ENCODE data around the gene OSBPL8.
"Not testable (repeated sequence)": the region's sequence is repeated elsewhere in the genome, so short reads cannot be mapped to it uniquely, and the experiment has no call there.

The OSBPL8 gene

GRCh38 chr12:76508128-76508980 is 51.2 kb downstream of the OSBPL8 start:
- Histone ChIP-seq H3K4me1 (ENCODE audit: control insufficient read depth, insufficient read depth, low read length) (no peaks in the 10 kb centered on the region), H3K4me3 (ENCODE audit: low read length) (no peak overlapping the region), H3K27ac (ENCODE audit: low read depth, low read length) (no peak overlapping the region), H3K9ac (ENCODE audit: low read length) (no peak overlapping the region), H3K36me3 (ENCODE audit: control insufficient read depth, insufficient read depth, low read length) (no peaks in the 10 kb centered on the region), H3K27me3 (ENCODE audit: control insufficient read depth, insufficient read depth, low read length) (no peaks in the 10 kb centered on the region)

GRCh38 chr12:76506149-76506548 is 53.4 kb downstream of the OSBPL8 start:
- no peak overlapping the region for H3K27ac ChIP-seq (ENCODE audit: low read depth, low read length)
- H3K4me1 ChIP-seq (ENCODE audit: control insufficient read depth, insufficient read depth, low read length) = no peaks in the 10 kb centered on the region
- no peak overlapping the region for H3K9ac ChIP-seq (ENCODE audit: low read length)
- H3K4me3 ChIP-seq (ENCODE audit: low read length) = no peak overlapping the region
- no peaks in the 10 kb centered on the region for H3K27me3 ChIP-seq (ENCODE audit: control insufficient read depth, insufficient read depth, low read length)
- H3K36me3 ChIP-seq (ENCODE audit: control insufficient read depth, insufficient read depth, low read length) = no peaks in the 10 kb centered on the region

- H3K36me3 ChIP-seq (ENCODE audit: control insufficient read depth, insufficient read depth, low read length) = no peaks in the 10 kb centered on the region
- H3K4me1 ChIP-seq (ENCODE audit: control insufficient read depth, insufficient read depth, low read length) = no peaks in the 10 kb centered on the region
- H3K27me3 ChIP-seq (ENCODE audit: control insufficient read depth, insufficient read depth, low read length) = no peaks in the 10 kb centered on the region
- H3K9ac ChIP-seq (ENCODE audit: low read length) = no peak overlapping the region
- H3K27ac ChIP-seq (ENCODE audit: low read depth, low read length) = no peak overlapping the region
- no peak overlapping the region for H3K4me3 ChIP-seq (ENCODE audit: low read length)
Observed at GRCh38 chr12:76505050-76505449, 54.5 kb downstream of the OSBPL8 start.

GRCh38 chr12:76504606-76505005 is 55.0 kb downstream of the OSBPL8 start:
- Histone ChIP-seq H3K27me3 (ENCODE audit: control insufficient read depth, insufficient read depth, low read length) (no peaks in the 10 kb centered on the region), H3K4me1 (ENCODE audit: control insufficient read depth, insufficient read depth, low read length) (no peaks in the 10 kb centered on the region), H3K4me3 (ENCODE audit: low read length) (no peak overlapping the region), H3K9ac (ENCODE audit: low read length) (no peak overlapping the region), H3K27ac (ENCODE audit: low read depth, low read length) (no peak overlapping the region), H3K36me3 (ENCODE audit: control insufficient read depth, insufficient read depth, low read length) (no peaks in the 10 kb centered on the region)

- no peaks in the 10 kb centered on the region for H3K27me3 ChIP-seq (ENCODE audit: control insufficient read depth, insufficient read depth, low read length)
- H3K4me3 ChIP-seq (ENCODE audit: low read length) = no peak overlapping the region
- no peaks in the 10 kb centered on the region for H3K4me1 ChIP-seq (ENCODE audit: control insufficient read depth, insufficient read depth, low read length)
- no peaks in the 10 kb centered on the region for H3K36me3 ChIP-seq (ENCODE audit: control insufficient read depth, insufficient read depth, low read length)
- no peak overlapping the region for H3K9ac ChIP-seq (ENCODE audit: low read length)
- no peak overlapping the region for H3K27ac ChIP-seq (ENCODE audit: low read depth, low read length)
Observed at GRCh38 chr12:76503957-76504356, 55.6 kb downstream of the OSBPL8 start.

- H3K4me3 ChIP-seq (ENCODE audit: low read length) = no peak overlapping the region
- H3K9ac ChIP-seq (ENCODE audit: low read length) = no peak overlapping the region
- no peaks in the 10 kb centered on the region for H3K27me3 ChIP-seq (ENCODE audit: control insufficient read depth, insufficient read depth, low read length)
- no peak overlapping the region for H3K27ac ChIP-seq (ENCODE audit: low read depth, low read length)
- no peaks in the 10 kb centered on the region for H3K36me3 ChIP-seq (ENCODE audit: control insufficient read depth, insufficient read depth, low read length)
- no peaks in the 10 kb centered on the region for H3K4me1 ChIP-seq (ENCODE audit: control insufficient read depth, insufficient read depth, low read length)
Observed at GRCh38 chr12:76501390-76501789, 58.2 kb downstream of the OSBPL8 start.

GRCh38 chr12:76499136-76499535 is 60.4 kb downstream of the OSBPL8 start:
- H3K9ac ChIP-seq (ENCODE audit: low read length); H3K4me3 ChIP-seq (ENCODE audit: low read length); H3K27ac ChIP-seq (ENCODE audit: low read depth, low read length); H3K36me3 ChIP-seq (ENCODE audit: control insufficient read depth, insufficient read depth, low read length); H3K4me1 ChIP-seq (ENCODE audit: control insufficient read depth, insufficient read depth, low read length); H3K27me3 ChIP-seq (ENCODE audit: control insufficient read depth, insufficient read depth, low read length): not testable (repeated sequence)

GRCh38 chr12:76495556-76495955 is 64.0 kb downstream of the OSBPL8 start:
- Histone ChIP-seq H3K4me1 (ENCODE audit: control insufficient read depth, insufficient read depth, low read length) (no peaks in the 10 kb centered on the region), H3K27ac (ENCODE audit: low read depth, low read length) (no peak overlapping the region), H3K4me3 (ENCODE audit: low read length) (no peak overlapping the region)

GRCh38 chr12:76491292-76491691 is 68.3 kb downstream of the OSBPL8 start:
- H3K4me1 ChIP-seq (ENCODE audit: control insufficient read depth, insufficient read depth, low read length) = no peaks in the 10 kb centered on the region
- no peaks in the 10 kb centered on the region for H3K36me3 ChIP-seq (ENCODE audit: control insufficient read depth, insufficient read depth, low read length)
- H3K27ac ChIP-seq (ENCODE audit: low read depth, low read length) = no peak overlapping the region
- H3K27me3 ChIP-seq (ENCODE audit: control insufficient read depth, insufficient read depth, low read length) = no peaks in the 10 kb centered on the region
- no peak overlapping the region for H3K9ac ChIP-seq (ENCODE audit: low read length)
- H3K4me3 ChIP-seq (ENCODE audit: low read length) = no peak overlapping the region

More at GRCh38 chr12:76495556-76495955, 64.0 kb downstream of the OSBPL8 start:
- H3K27me3 ChIP-seq (ENCODE audit: control insufficient read depth, insufficient read depth, low read length) = no peaks in the 10 kb centered on the region
- no peak overlapping the region for H3K9ac ChIP-seq (ENCODE audit: low read length)
- no peaks in the 10 kb centered on the region for H3K36me3 ChIP-seq (ENCODE audit: control insufficient read depth, insufficient read depth, low read length)

GRCh38 chr12:76490763-76491162 is 68.8 kb downstream of the OSBPL8 start:
- H3K4me1 ChIP-seq (ENCODE audit: control insufficient read depth, insufficient read depth, low read length) = no peaks in the 10 kb centered on the region
- no peak overlapping the region for H3K9ac ChIP-seq (ENCODE audit: low read length)

GRCh38 chr12:76489737-76490136 is 69.8 kb downstream of the OSBPL8 start:
- Histone ChIP-seq H3K9ac (ENCODE audit: low read length) (no peak overlapping the region), H3K27ac (ENCODE audit: low read depth, low read length) (no peak overlapping the region), H3K4me3 (ENCODE audit: low read length) (no peak overlapping the region), H3K27me3 (ENCODE audit: control insufficient read depth, insufficient read depth, low read length) (no peaks in the 10 kb centered on the region), H3K4me1 (ENCODE audit: control insufficient read depth, insufficient read depth, low read length) (no peaks in the 10 kb centered on the region), H3K36me3 (ENCODE audit: control insufficient read depth, insufficient read depth, low read length) (no peaks in the 10 kb centered on the region)

More at GRCh38 chr12:76490763-76491162, 68.8 kb downstream of the OSBPL8 start:
- Histone ChIP-seq H3K27ac (ENCODE audit: low read depth, low read length) (no peak overlapping the region), H3K27me3 (ENCODE audit: control insufficient read depth, insufficient read depth, low read length) (no peaks in the 10 kb centered on the region), H3K36me3 (ENCODE audit: control insufficient read depth, insufficient read depth, low read length) (no peaks in the 10 kb centered on the region), H3K4me3 (ENCODE audit: low read length) (no peak overlapping the region)

- no peak overlapping the region for H3K9ac ChIP-seq (ENCODE audit: low read length)
- no peaks in the 10 kb centered on the region for H3K27me3 ChIP-seq (ENCODE audit: control insufficient read depth, insufficient read depth, low read length)
- H3K4me1 ChIP-seq (ENCODE audit: control insufficient read depth, insufficient read depth, low read length) = no peaks in the 10 kb centered on the region
- H3K4me3 ChIP-seq (ENCODE audit: low read length) = no peak overlapping the region
- no peaks in the 10 kb centered on the region for H3K36me3 ChIP-seq (ENCODE audit: control insufficient read depth, insufficient read depth, low read length)
- H3K27ac ChIP-seq (ENCODE audit: low read depth, low read length) = no peak overlapping the region
Observed at GRCh38 chr12:76486011-76486410, 73.6 kb downstream of the OSBPL8 start.

GRCh38 chr12:76480796-76481195 is 78.8 kb downstream of the OSBPL8 start:
- no peaks in the 10 kb centered on the region for H3K4me1 ChIP-seq (ENCODE audit: control insufficient read depth, insufficient read depth, low read length)
- no peak overlapping the region for H3K4me3 ChIP-seq (ENCODE audit: low read length)
- H3K9ac ChIP-seq (ENCODE audit: low read length) = no peak overlapping the region
- H3K27ac ChIP-seq (ENCODE audit: low read depth, low read length) = no peak overlapping the region
- no peaks in the 10 kb centered on the region for H3K27me3 ChIP-seq (ENCODE audit: control insufficient read depth, insufficient read depth, low read length)
- no peaks in the 10 kb centered on the region for H3K36me3 ChIP-seq (ENCODE audit: control insufficient read depth, insufficient read depth, low read length)
